Activated naive CD8-positive, alpha-beta T cell treated with anti-CD3 and anti-CD28 coated beads, Interleukin-2, amount 50 U/mL, for 24 hours (primary cell): Measurements from ENCODE around the gene ZSCAN25.
"Not testable (repeated sequence)": the region's sequence is repeated elsewhere in the genome, so short reads cannot be mapped to it uniquely, and the experiment has no call there.

Experiments
- ATAC-seq: fragments of 150-1000 bp; cut with Tn5 transposase; one replicate; pipeline ENCODE4 v1.10.0; 2021
- DNase-seq: peaks from one replicate; pipeline ENCODE4 v3.0.0; 2021
- H3K27ac Mint-ChIP-seq: one replicate; pipeline ENCODE4 v1.8.0; 2021; ENCODE audit warnings: mild to moderate bottlenecking, mixed read lengths
- H3K27me3 Mint-ChIP-seq: one replicate; pipeline ENCODE4 v1.8.0; 2021; ENCODE audit warnings: mixed read lengths
- H3K36me3 Mint-ChIP-seq: one replicate; pipeline ENCODE4 v1.8.0; 2021; ENCODE audit warnings: low read depth, mixed read lengths
- H3K4me1 Mint-ChIP-seq: one replicate; pipeline ENCODE4 v1.8.0; 2021; ENCODE audit warnings: mixed read lengths
- H3K4me3 Mint-ChIP-seq: one replicate; pipeline ENCODE4 v1.8.0; 2021; ENCODE audit warnings: mild to moderate bottlenecking, moderate library complexity, mixed read lengths
- H3K9me3 Mint-ChIP-seq: one replicate; pipeline ENCODE4 v1.8.0; 2021; ENCODE audit warnings: mixed read lengths

Gene ZSCAN25

DNA sequence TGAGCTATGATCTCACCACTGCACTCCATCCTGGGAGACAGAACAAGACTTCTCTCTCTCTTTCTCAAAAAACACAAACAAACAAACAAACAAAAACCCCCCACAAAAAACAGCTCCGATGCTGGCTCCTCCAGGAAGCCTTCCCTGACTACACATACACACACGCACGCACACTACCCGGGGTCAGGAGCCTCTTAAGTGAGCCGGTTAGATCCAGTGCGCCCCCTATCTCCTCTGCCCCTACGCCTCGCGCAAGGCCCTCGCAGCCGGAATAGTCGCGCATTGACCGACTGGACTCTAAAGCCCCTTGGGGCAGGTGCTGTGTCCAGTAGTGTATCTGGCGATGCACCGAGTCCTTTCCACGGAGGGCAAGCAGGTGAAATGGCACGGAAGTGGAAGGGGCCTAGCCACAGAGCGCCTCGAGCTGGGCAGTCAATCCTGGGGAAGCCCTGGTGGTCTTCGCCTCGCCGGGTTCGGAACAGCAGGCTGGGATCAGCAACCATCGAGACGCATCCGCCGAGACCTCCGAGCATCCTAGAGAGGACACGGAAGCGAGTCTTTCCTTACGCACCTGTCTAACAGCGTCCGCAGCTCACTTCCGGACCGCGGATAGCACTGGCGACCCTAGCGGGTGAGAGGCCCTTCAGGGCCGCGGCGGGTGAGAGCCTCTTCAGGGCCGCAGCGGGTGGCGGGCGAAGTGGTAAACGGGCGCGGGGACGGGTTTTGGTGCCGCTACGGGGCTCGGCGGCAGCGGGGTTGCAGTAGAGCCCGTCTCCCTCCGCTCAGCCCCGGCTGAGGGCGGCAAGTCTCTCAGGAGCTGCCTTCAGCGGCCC, at the start of gene ZSCAN25:
ZSCAN25 (plus strand) TSS at position 588 of the 833 bp plus-strand sequence. CDS start 2,661 bp downstream, outside the sequence.
- Mint-ChIP-seq H3K9me3 (no peaks in the 10 kb centered on the region), H3K27ac (peak within 1 kb of the TSS; percentile 92), H3K4me1 (peaks cover 54% of the 10 kb centered on the region), H3K27me3 (no peaks in the 10 kb centered on the region), H3K4me3 (peak within 1 kb of the TSS; percentile 92), H3K36me3 (peaks cover 31% of the 10 kb centered on the region)
- peak; percentile 96 for ATAC-seq
- DNase-seq, result peak; percentile 85

DNA sequence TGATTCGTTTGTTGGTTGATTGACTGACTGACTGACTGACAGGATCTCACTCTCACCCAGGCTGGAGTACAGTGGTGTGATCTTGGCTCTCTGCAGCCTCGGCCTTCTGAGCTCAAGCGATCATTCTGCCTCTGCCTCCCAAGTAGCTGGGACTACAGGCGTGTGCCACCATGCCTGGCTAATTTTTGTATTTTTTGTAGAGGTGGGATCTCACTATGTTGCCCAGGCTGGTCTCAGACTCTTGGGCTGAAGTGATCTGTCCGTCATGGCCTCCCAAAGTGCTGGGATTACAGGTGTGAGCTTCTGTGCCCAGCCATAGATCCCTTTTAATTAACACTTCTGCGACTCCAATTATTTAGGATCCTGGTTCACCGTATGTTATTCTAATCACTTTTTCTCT, 48.0 kb upstream of the ZSCAN25 start:
- H3K4me1 Mint-ChIP-seq, H3K4me3 Mint-ChIP-seq, H3K9me3 Mint-ChIP-seq, H3K27me3 Mint-ChIP-seq, DNase-seq, H3K27ac Mint-ChIP-seq, ATAC-seq: not testable (repeated sequence)
- peaks cover 58% of the 10 kb centered on the region for H3K36me3 Mint-ChIP-seq

DNA sequence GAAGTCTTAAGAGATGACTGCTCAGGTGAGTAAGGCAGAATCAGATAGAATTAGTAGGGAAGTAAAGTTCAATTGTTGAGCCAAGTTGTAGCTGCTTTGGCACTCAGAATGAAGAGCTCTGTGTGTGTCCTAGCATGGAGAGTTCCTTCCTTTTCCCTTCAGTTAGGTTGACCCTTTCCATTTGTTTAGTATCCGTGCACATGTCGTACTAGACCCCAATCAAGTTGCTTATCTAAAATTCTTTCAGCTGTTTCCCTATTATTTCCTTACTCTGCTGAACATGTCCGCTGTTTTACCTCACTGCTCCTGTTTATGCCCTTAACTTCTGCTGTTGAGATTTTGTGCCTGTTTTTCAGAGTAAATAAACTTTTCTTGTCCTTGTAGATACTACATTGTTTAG, 45.0 kb upstream of the ZSCAN25 start:
- H3K27me3 Mint-ChIP-seq, result no peaks in the 10 kb centered on the region
- ATAC-seq (no peak), DNase-seq (no peak)
- peaks cover 39% of the 10 kb centered on the region for H3K36me3 Mint-ChIP-seq
- H3K9me3 Mint-ChIP-seq, result no peaks in the 10 kb centered on the region
- no peak overlapping the region for H3K4me3 Mint-ChIP-seq
- H3K27ac Mint-ChIP-seq, result peak overlapping the region; percentile 23
- no peaks in the 10 kb centered on the region for H3K4me1 Mint-ChIP-seq

DNA sequence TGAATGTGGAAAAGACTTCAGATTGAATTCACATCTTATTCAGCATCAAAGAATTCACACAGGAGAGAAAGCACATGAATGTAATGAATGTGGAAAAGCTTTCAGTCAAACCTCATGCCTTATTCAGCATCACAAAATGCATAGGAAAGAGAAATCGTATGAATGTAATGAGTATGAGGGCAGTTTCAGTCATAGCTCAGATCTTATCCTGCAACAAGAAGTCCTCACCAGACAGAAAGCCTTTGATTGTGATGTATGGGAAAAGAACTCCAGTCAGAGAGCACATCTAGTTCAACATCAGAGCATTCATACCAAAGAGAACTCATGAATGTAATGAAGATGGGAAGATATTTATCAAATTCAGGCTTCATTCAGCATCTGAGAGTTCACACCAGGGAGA, 43.5 kb upstream of the ZSCAN25 start:
- Mint-ChIP-seq H3K36me3 (peaks cover 37% of the 10 kb centered on the region), H3K9me3 (no peaks in the 10 kb centered on the region), H3K4me1 (no peaks in the 10 kb centered on the region), H3K27me3 (no peaks in the 10 kb centered on the region), H3K27ac (no peak overlapping the region), H3K4me3 (no peak overlapping the region)
- DNase-seq (no peak), ATAC-seq (no peak)

DNA sequence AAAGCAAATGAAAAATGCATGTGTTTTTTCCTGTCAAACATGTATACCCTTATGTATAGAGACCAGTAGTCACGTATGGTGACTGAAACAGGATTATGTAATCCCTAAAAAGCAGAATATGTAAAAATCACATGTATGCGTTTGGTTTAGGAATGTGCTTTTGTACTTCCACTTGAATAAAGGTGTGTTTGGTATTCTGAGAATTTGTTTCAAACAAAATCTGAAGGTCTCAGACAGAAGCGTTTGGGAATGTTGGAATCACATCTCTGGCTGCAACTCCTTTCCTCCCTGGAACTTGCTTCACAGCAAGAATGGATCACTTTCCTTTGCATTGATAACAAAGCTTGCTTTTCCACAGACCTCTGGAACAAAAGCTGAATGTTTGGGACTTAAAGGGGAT, 40.5 kb upstream of the ZSCAN25 start:
- Mint-ChIP-seq H3K9me3 (no peaks in the 10 kb centered on the region), H3K4me1 (peaks cover 17% of the 10 kb centered on the region), H3K4me3 (no peak overlapping the region), H3K36me3 (peaks cover 25% of the 10 kb centered on the region), H3K27me3 (no peaks in the 10 kb centered on the region), H3K27ac (no peak overlapping the region)
- no peak for DNase-seq
- ATAC-seq, result no peak

DNA sequence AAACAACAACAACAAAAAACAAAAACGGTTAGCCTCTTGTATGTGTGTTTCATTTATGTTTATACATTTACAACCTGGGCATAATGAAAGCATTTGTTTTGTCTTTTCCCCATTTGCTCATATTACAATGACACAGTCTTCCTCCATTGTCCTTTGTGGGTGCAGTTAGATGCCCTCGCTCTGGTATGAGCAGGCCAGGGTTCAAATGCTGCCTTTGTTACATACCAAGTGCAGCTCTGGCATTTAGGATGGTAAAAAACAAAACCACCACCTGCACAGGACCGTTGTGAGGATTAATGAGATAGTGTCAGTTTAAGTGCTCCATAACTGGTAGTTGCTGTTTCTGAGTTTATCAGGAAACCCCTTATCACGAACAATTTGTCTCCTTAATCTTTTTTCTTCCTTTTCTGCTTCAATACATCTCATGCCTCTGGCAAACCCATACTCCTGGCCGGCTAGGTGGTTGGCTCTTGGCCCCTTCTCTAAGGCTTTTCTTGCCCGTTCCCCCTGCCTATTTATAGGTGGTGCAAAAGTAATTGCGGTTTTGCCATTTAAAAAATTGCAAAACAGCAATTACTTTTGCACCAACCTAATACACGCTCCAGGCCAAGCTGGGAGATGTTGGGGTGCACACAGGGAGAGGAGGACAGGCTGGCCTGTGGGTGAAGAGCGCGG, 37.3 kb upstream of the ZSCAN25 start:
- DNase-seq, result no peak
- Mint-ChIP-seq H3K9me3 (no peaks in the 10 kb centered on the region), H3K27ac (peak overlapping the region; percentile 52), H3K27me3 (no peaks in the 10 kb centered on the region), H3K36me3 (no peaks in the 10 kb centered on the region), H3K4me3 (peak overlapping the region; percentile 81), H3K4me1 (peaks cover 19% of the 10 kb centered on the region)
- no peak for ATAC-seq

DNA sequence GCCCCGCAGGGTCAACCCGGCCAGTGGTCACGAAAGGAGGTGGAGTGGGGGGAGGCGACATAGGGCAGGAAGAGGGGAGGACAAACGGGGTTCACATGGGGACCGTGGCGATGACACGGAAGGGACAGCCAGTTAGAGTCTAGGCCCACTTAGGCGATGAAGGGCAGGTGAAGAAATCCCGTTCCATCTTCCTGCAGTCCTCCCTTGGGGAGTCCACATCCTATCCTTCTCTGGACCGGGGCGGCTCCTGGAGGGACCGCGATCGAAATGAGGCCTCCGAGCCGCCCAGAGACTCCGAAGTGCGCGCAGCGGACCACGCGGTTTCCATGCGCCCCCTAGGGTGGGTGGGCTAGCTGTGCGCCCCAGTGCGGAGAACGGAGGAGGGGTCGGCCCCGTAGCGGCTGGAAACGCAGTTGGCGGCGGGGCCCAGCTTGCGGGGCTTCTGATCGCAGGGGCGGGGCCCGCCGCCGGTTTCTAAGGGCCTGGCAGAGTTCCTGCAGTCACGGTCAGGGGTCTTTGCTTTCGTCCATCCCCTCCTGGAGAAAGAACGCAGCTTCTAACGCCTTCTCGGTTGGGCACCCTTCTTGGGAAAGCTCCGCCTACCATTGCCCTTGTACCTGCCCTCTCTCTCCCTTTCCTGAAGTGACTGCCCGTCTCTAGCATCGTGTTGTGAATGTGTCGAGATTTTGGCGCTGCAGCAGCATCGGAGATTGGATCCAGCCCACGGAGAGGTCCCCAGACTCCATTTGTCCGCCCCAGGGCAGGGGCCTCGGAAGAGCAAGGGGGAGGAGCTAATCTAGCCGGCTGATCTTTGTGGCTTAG, 36.6 kb upstream of the ZSCAN25 start:
- ATAC-seq (peak; percentile 67), DNase-seq (peak; percentile 67)
- H3K27ac Mint-ChIP-seq, result peak overlapping the region; percentile 72
- no peaks in the 10 kb centered on the region for H3K36me3 Mint-ChIP-seq
- H3K4me1 Mint-ChIP-seq, result peaks cover 19% of the 10 kb centered on the region
- H3K9me3 Mint-ChIP-seq, result no peaks in the 10 kb centered on the region
- H3K4me3 Mint-ChIP-seq, result peak overlapping the region; percentile 81
- no peaks in the 10 kb centered on the region for H3K27me3 Mint-ChIP-seq

DNA sequence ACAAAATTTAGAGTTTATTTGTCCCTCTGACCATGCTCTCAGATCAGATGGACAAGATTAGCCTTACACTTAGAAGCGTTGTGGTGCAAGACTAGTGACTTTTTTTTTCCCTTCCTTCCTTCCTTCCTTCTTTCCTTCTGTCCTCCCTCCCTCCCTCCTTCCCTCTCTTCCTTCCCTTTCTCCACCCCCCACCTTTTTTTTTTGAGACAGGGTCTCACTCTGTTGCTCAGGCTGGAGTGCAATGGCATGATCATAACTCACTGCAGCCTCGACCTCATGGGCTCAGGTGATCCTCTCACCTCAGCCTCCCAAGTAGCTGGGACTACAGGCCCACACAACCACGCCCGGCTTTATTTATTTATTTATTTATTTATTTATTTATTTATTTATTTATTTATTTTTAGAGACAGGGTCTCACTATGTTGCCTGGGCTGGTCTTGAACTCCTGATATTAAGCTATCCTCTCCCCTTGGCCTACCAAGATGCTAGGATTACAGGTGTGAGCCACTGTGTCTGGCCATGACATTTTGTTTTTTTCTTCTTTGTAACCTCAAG, 35.9 kb upstream of the ZSCAN25 start:
- peaks cover 19% of the 10 kb centered on the region for H3K4me1 Mint-ChIP-seq
- H3K4me3 Mint-ChIP-seq, result peak overlapping the region; percentile 81

DNA sequence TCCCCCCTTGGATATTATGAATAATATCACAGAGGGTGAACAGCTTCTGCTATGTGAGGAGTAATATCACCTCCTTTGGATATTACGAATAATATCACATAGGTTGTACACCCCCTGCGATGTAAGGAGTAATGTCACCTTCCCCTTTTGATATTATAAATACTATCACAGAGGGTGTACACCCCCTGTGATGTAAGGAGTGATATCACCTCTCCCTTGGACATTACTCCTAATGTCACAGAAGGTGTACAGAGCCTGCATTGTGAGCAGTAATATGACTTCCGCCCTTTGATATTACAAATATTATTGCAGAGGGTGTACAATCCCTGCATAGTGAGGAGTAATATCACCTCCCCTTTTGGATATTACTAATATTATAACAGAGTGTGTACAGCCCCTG, 27.9 kb upstream of the ZSCAN25 start:
- H3K9me3 Mint-ChIP-seq, result no peaks in the 10 kb centered on the region
- H3K36me3 Mint-ChIP-seq, result no peaks in the 10 kb centered on the region
- no peak for DNase-seq
- ATAC-seq, result peak; percentile 35
- H3K27ac Mint-ChIP-seq, result no peak overlapping the region
- no peaks in the 10 kb centered on the region for H3K27me3 Mint-ChIP-seq
- no peaks in the 10 kb centered on the region for H3K4me1 Mint-ChIP-seq
- H3K4me3 Mint-ChIP-seq, result no peak overlapping the region

More for the DNA sequence above, 35.9 kb upstream of the ZSCAN25 start:
- peak overlapping the region; percentile 72 for H3K27ac Mint-ChIP-seq
- not testable (repeated sequence) for H3K9me3 Mint-ChIP-seq, H3K27me3 Mint-ChIP-seq, ATAC-seq, DNase-seq, H3K36me3 Mint-ChIP-seq

DNA sequence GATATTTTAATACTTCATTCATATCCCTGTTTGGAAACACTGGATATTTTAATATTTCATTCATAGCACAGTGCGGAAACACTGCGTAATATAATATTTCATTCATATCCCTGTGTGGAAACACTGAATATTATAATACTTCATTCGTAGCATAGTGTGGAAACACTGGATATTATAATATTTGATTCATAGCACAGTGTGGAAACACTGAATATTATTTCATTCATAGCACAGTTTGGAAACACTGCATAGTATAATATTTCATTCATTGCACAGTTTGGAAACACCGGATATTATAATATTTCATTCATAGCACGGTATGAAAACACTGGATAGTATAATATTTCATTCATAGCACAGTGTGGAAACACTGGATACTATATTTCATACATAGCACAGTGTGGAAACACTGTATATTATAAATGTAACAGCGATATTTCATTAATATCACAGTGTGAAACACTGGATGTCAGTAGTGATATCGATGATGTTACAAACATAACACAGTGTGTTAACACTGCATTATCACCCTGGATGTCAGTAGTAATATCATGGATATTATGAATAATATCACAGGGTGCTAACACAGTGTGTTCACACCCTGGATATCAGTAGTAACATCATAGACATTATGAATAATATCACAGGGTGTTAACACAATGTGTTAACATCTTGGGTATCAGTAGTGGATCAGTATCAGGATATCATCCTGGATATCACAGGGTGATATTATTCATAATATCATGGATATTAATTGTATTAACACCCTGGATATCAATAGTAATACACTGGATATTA, 21.6 kb upstream of the ZSCAN25 start:
- no peaks in the 10 kb centered on the region for H3K9me3 Mint-ChIP-seq
- ATAC-seq, result peak; percentile 77
- no peaks in the 10 kb centered on the region for H3K36me3 Mint-ChIP-seq
- no peaks in the 10 kb centered on the region for H3K4me1 Mint-ChIP-seq
- H3K27ac Mint-ChIP-seq, result no peak overlapping the region
- H3K27me3 Mint-ChIP-seq, result no peaks in the 10 kb centered on the region
- H3K4me3 Mint-ChIP-seq, result no peak overlapping the region
- DNase-seq, result no peak

DNA sequence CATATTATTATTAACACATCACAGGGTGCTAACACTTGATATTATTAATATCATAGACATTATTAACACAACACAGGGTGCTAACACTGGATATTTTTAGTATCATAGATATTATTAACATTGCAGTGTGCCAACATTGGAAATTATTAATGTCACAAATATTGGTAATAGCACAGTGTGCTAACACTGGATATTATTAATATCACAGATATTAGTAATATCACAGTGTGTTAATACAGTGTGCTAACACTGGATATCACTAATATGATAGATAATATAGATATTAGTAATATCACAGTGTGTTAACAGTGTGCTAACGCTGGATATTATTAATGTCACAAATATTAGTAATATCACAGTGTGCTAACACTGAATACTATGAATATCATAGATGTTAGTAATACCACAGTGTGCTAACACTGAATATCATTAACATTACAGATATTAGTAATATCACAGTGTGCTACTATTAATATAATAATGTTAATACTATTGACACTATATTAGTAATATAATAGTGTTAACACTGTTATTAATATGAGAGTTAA, 20.3 kb upstream of the ZSCAN25 start:
- Mint-ChIP-seq H3K27me3 (no peaks in the 10 kb centered on the region), H3K27ac (no peak overlapping the region), H3K4me3 (no peak overlapping the region), H3K36me3 (no peaks in the 10 kb centered on the region), H3K9me3 (no peaks in the 10 kb centered on the region), H3K4me1 (no peaks in the 10 kb centered on the region)
- DNase-seq (no peak), ATAC-seq (no peak)

DNA sequence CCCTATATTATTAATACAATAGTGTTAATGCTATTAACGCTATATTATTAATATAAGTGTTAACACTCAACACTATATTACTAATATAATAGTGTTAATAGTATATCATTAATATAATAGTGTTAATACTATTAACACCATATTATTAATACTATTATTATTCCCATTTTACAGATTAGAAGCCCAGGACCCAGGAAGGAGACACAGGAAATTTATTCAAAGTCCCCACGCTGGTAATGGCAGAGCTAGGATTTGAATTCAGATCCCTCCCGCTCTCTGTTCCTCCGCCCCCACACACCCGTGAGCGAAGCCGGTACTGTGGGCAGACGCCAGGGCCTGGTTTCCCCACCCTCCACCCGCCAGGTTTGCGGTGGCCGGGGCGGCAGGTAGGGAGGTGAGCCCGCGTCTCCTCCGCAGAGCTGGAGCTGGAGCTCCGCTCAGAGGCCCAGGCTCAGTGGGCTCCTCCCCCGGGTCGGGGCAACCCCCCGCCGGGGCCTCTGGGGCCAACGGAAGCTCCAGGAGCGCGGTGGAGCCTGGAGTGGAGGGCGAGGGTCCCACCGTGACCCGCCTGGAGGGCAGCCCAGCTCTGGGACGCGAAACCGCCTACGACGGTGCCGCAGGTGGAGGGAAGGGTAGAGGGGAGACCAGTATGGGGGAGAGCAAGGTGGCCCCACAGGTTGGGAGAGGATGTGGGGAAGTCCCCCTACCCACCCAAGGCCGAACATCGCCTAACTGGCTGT, 18.8 kb upstream of the ZSCAN25 start, which contains the start of gene TMEM225B:
TMEM225B (plus strand) TSS at position 506 of the 740 bp plus-strand sequence. CDS start 6,122 bp downstream, outside the sequence.
- ATAC-seq, result no peak

DNA sequence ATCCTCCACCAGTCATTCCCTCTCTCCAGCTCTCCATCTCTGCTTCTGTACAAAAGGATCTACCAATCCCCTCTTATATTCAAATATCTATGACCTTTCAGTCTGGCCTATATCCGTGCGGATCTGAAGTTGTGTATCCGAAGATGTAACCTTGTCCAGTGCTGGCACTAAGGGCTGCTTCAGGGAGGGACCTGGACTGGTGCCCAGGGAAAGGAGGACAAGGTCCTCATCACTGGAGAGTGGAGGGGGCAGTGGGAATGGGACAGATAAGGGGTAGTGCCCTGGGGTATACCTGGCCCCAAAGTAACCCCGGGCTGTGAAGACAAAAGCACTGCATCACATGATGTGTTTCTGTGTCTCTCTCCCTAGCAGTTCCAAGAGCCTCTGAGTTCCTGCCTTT, 16.9 kb upstream of the ZSCAN25 start:
- ATAC-seq, result no peak
- H3K4me3 Mint-ChIP-seq, result no peak overlapping the region
- H3K27me3 Mint-ChIP-seq, result no peaks in the 10 kb centered on the region
- DNase-seq, result no peak
- no peaks in the 10 kb centered on the region for H3K9me3 Mint-ChIP-seq
- H3K27ac Mint-ChIP-seq, result no peak overlapping the region
- no peaks in the 10 kb centered on the region for H3K4me1 Mint-ChIP-seq
- H3K36me3 Mint-ChIP-seq, result no peaks in the 10 kb centered on the region

More for the DNA sequence above, 18.8 kb upstream of the ZSCAN25 start, which contains the start of gene TMEM225B:
- Mint-ChIP-seq H3K36me3 (no peaks in the 10 kb centered on the region), H3K9me3 (no peaks in the 10 kb centered on the region), H3K27me3 (no peaks in the 10 kb centered on the region), H3K4me1 (no peaks in the 10 kb centered on the region), H3K27ac (no peak within 1 kb of the TSS), H3K4me3 (no peak within 1 kb of the TSS)
- DNase-seq, result no peak
